NOMO-1 treated with dmso at 0.1 percent for 144 hours (cell line): Measurements from ENCODE around the gene TMEM86B.

Experiments
- DNase-seq: peaks from one replicate; lab custom pipeline; 2025; ENCODE audit not compliant: unreplicated experiment; lab: John Stamatoyannopoulos, UW

Gene TMEM86B

GRCh38 chr19:55179606-55180484 is 48.7 kb downstream of the TMEM86B start, which contains the start of gene SYT5:
Gene SYT5, minus strand, starts transcription at chr19:55180289. Its CDS starts 1,248 bp downstream, at chr19:55179041.
- no peak for DNase-seq

- no peak for DNase-seq
Observed at GRCh38 chr19:55178781-55179599, 49.6 kb downstream of the TMEM86B start.
